CD4-positive, alpha-beta T cell (primary cell): ENCODE results near the gene DNAH1. TPM values are rescaled to one million over a fixed set of nuclear protein-coding genes. Genes with fewer than 3 reads are reported as not detected.
A peak's percentile ranks its signal among the peaks of the same experiment; 100 is the strongest.

Experiments used
- ATAC-seq: fragments of 200-7000 bp; cut with Tn5 transposase; one replicate; pipeline ENCODE4 v1.10.0; 2022; ENCODE audit warnings: mild to moderate bottlenecking; ENCODE audit not compliant: poor library complexity
- CTCF ChIA-PET: fragments of 350-600 bp; sonication (Branson Sonifier 250); formaldehyde crosslinking; loops from one replicate; lab custom pipeline; 2021; ENCODE audit warnings: antibody characterized with exemption, inconsistent platforms; lab: Charles Lee
- POLR2A ChIA-PET: fragments of 350-600 bp; sonication (Branson Sonifier 250); formaldehyde crosslinking; loops from one replicate; lab custom pipeline; 2021; ENCODE audit warnings: antibody characterized with exemption, inconsistent platforms; lab: Charles Lee
- DNase-seq, 14 experiments: peaks; one replicate each; pipeline ENCODE4 v3.0.0-alpha.2; 2013 to 2020; ENCODE audit warnings: mixed read lengths in 2 of 14
- H3K27ac ChIP-seq, 2 donors: one replicate each; pipeline versions ENCODE4 v1.5.1 to v1.7.0; 2013; ENCODE audit warnings: low read length in 2 of 2, low read depth in 1 of 2, mild to moderate bottlenecking in 1 of 2
- H3K27me3 ChIP-seq, 2 experiments: 1 replicate in 1 of 2; 2 replicates in 1 of 2; pipeline versions ENCODE4 v1.6.1 to v1.7.0; 2013; ENCODE audit warnings: low read length in 2 of 2, control low read depth in 1 of 2, mild to moderate bottlenecking in 1 of 2, moderate library complexity in 1 of 2; ENCODE audit not compliant: insufficient read depth in 2 of 2, control insufficient read depth in 1 of 2
- H3K36me3 ChIP-seq: one replicate; pipeline ENCODE4 v1.6.1; 2013; ENCODE audit warnings: low read length, control low read depth; ENCODE audit not compliant: insufficient read depth
- H3K4me1 ChIP-seq: one replicate; pipeline ENCODE4 v1.6.1; 2013; ENCODE audit warnings: low read length, control low read depth; ENCODE audit not compliant: insufficient read depth
- H3K4me3 ChIP-seq: one replicate; pipeline ENCODE4 v1.5.1; 2013; ENCODE audit warnings: mild to moderate bottlenecking, low read length, moderate library complexity
- H3K9me3 ChIP-seq, 2 experiments: 1 replicate in 1 of 2; 2 replicates in 1 of 2; pipeline versions ENCODE4 v1.6.1 to v1.7.0; 2013; ENCODE audit warnings: low read length in 2 of 2, mild to moderate bottlenecking in 2 of 2, control low read depth in 1 of 2, moderate library complexity in 1 of 2; ENCODE audit not compliant: control insufficient read depth in 1 of 2, insufficient read depth in 1 of 2
- H3K27ac Mint-ChIP-seq: one replicate; pipeline ENCODE4 v1.8.0; 2020; ENCODE audit warnings: mixed read lengths
- H3K27me3 Mint-ChIP-seq: one replicate; pipeline ENCODE4 v1.8.0; 2021; ENCODE audit warnings: mixed read lengths
- H3K36me3 Mint-ChIP-seq: one replicate; pipeline ENCODE4 v1.8.0; 2021; ENCODE audit warnings: low read depth, mixed read lengths
- H3K4me1 Mint-ChIP-seq: one replicate; pipeline ENCODE4 v1.8.0; 2021; ENCODE audit warnings: low read depth, mixed read lengths
- H3K4me3 Mint-ChIP-seq: one replicate; pipeline ENCODE4 v1.8.0; 2020; ENCODE audit warnings: mild to moderate bottlenecking, mixed read lengths
- H3K9me3 Mint-ChIP-seq: one replicate; pipeline ENCODE4 v1.8.0; 2020; ENCODE audit warnings: mixed read lengths
- intact Hi-C, 2 experiments: fragments of 100-400 bp; cut with DNase I in 1 of 2; cut with micrococcal nuclease in 1 of 2; formaldehyde crosslinking; loops; one replicate each; pipeline versions ENCODE4 v1.15.1 to v1.9.0; 2023 to 2025; cut with DNase I, micrococcal nuclease
- total RNA-seq, 174 experiments: library from RNA in 2 of 174; stranded (reverse) in 2 of 174; gene quantifications; one replicate each; pipeline ENCODE4 v1.2.3 and lab custom pipeline; 2021 to 2026
- TF ChIP-seq, protein P1 (sequence below): fragments of 200-600 bp; IDR thresholded peaks from one replicate; pipeline ENCODE4 v1.8.0; 2022; ENCODE audit warnings: antibody characterized with exemption, mild to moderate bottlenecking

DNAH1 gene
- total RNA-seq, 2 experiments from 2014 or later: 49.7 to 50.7 TPM

DNA sequence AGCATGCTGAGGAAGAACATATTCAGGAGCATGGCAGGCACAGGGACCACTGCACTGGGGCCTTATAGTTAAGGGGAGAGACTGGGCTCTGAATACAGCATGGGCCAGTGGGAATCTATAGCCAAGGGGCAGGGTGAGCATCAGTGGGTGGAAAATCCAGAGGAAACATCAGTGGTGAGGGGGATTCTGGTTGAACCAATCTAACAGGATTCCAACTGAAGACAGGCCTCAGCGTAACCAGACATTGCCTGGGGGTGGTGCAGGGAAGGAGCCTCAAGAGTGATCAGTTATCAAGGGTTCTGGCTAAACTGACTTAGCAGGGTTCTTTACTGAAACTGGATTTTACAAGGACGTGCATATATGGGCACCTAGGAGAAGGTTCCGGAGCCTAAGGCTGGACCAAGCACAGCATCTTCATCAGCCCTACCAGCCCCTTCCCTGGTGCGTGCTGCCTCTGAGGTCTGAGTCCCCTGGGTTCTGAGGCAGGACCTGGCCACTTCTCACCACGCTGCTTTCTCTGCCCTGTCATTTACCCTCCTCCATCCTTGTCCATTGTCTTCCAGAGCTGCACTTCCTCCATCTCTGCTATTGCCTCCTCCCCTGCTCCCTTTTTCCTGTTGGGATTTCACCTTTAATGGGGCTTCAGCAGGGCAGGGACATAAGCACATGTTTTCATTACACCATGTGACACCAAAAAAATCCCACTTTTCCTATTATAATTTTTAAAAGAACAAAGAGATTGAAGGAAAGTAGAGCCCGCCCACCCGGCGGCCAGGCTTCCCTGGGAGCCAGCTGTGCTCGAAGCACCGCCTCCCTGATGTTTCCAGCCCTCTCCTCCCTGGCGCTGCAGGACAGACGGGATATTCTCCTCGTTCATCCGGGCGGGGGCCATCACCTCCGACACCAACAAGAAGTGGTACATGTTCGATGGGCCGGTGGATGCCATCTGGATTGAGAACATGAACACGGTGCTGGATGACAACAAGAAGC lies 52.1 kb downstream of the DNAH1 start:
- ChIA-PET POLR2A (no interaction called here), CTCF (no interaction called here)
- Histone ChIP-seq H3K27ac (no peak overlapping the region), H3K27me3 (no peaks in the 10 kb centered on the region), H3K36me3 (peaks cover 49% of the 10 kb centered on the region), H3K4me1 (peaks cover 4% of the 10 kb centered on the region), H3K9me3 (no peaks in the 10 kb centered on the region), H3K4me3 (no peak overlapping the region)
- Mint-ChIP-seq H3K4me1 (peaks cover 5% of the 10 kb centered on the region), H3K27ac (no peak overlapping the region), H3K9me3 (no peaks in the 10 kb centered on the region), H3K27me3 (no peaks in the 10 kb centered on the region), H3K36me3 (peaks cover 52% of the 10 kb centered on the region), H3K4me3 (no peak overlapping the region)
- TF ChIP-seq, protein P1, sequence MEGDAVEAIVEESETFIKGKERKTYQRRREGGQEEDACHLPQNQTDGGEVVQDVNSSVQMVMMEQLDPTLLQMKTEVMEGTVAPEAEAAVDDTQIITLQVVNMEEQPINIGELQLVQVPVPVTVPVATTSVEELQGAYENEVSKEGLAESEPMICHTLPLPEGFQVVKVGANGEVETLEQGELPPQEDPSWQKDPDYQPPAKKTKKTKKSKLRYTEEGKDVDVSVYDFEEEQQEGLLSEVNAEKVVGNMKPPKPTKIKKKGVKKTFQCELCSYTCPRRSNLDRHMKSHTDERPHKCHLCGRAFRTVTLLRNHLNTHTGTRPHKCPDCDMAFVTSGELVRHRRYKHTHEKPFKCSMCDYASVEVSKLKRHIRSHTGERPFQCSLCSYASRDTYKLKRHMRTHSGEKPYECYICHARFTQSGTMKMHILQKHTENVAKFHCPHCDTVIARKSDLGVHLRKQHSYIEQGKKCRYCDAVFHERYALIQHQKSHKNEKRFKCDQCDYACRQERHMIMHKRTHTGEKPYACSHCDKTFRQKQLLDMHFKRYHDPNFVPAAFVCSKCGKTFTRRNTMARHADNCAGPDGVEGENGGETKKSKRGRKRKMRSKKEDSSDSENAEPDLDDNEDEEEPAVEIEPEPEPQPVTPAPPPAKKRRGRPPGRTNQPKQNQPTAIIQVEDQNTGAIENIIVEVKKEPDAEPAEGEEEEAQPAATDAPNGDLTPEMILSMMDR: no peak
- no peak for DNase-seq
- ATAC-seq: no peak
- intact Hi-C loops: no loop called here

DNA sequence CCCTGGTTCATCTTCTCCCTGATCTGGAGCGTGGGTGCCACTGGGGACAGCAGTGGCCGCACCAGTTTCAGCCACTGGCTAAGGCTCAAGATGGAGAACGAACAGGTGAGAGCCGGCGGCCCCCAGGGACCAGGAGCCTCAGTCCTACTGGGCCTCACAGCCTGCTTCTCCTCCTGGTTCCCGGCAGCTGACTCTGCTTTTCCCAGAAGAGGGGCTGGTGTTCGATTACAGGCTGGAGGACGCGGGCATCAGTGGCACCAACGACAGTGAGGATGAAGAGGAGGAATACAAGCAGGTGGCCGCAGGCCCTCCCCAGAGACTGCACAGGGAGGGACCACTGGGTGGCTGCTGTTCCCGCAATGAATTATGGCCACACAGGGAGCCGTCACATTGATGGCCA lies 54.4 kb downstream of the DNAH1 start:
- no peaks in the 10 kb centered on the region for H3K27me3 ChIP-seq
- H3K9me3 Mint-ChIP-seq: no peaks in the 10 kb centered on the region
- H3K4me1 ChIP-seq: peaks cover 4% of the 10 kb centered on the region
- DNase-seq (no peak), ATAC-seq (no peak)
- CTCF ChIA-PET: no interaction called here
- H3K36me3 Mint-ChIP-seq: peaks cover 44% of the 10 kb centered on the region
- TF ChIP-seq, protein P1: no peak
- H3K4me3 Mint-ChIP-seq: no peak overlapping the region
- H3K27me3 Mint-ChIP-seq: no peaks in the 10 kb centered on the region
- no peak overlapping the region for H3K4me3 ChIP-seq
- H3K36me3 ChIP-seq: peaks cover 41% of the 10 kb centered on the region
- no peak overlapping the region for H3K27ac Mint-ChIP-seq
- H3K9me3 ChIP-seq: no peaks in the 10 kb centered on the region
- no peak overlapping the region for H3K27ac ChIP-seq
- H3K4me1 Mint-ChIP-seq: peaks cover 11% of the 10 kb centered on the region
- intact Hi-C loops: no loop called here
- POLR2A ChIA-PET: no interaction called here

DNA sequence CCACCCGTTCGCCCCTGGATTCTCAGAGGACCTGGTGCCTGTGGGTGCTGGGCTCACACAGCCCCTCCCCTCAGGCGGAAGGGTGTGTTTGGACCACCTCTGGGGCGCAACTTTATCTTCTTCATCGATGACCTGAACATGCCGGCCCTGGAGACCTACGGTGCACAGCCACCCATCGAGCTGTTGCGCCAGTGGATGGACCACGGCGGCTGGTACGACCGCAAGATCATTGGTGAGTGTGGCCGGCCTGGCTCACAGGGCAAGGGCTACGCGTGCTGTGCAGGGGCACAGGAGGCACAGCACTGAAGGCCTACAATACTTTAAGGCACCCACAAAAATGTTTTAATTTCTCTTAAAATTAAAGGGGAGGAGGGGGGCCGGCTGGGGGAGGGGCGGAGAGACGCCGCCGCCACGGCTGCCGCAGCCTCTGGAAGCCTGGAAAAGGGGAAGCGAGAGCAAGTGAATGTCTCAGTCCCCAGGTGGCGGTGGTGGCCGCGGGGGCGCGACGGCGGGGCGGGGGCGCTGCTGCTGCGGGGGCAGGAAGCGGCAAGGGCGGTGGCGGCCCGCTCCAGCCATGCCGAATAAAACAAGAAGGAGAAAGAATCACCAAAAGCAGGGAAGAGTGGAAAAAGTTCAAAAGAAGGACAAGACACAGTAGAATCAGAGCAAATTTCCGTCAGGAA lies 56.8 kb downstream of the DNAH1 start:
- ChIA-PET CTCF (no interaction called here), POLR2A (no interaction called here)
- Histone ChIP-seq H3K9me3 (no peaks in the 10 kb centered on the region), H3K4me1 (peaks cover 4% of the 10 kb centered on the region), H3K27ac (no peak overlapping the region), H3K4me3 (no peak overlapping the region), H3K27me3 (no peaks in the 10 kb centered on the region), H3K36me3 (peaks cover 31% of the 10 kb centered on the region)
- DNase-seq (peak in 11 of 14 experiments; percentile 4 to 55 (median 26)), ATAC-seq (peak; percentile 46)
- TF ChIP-seq, protein P1: no peak
- Mint-ChIP-seq H3K27me3 (no peaks in the 10 kb centered on the region), H3K4me3 (peak overlapping the region; percentile 11), H3K4me1 (peaks cover 11% of the 10 kb centered on the region), H3K9me3 (no peaks in the 10 kb centered on the region), H3K36me3 (peaks cover 45% of the 10 kb centered on the region), H3K27ac (no peak overlapping the region)
- intact Hi-C loops: no loop called here
